Measurements from ENCODE around the gene PDCD1.
A peak's percentile ranks its signal among the peaks of the same experiment; 100 is the strongest.
"Not testable (repeated sequence)": the region's sequence is repeated elsewhere in the genome, so short reads cannot be mapped to it uniquely, and the experiment has no call there.

PDCD1 gene

DNA sequence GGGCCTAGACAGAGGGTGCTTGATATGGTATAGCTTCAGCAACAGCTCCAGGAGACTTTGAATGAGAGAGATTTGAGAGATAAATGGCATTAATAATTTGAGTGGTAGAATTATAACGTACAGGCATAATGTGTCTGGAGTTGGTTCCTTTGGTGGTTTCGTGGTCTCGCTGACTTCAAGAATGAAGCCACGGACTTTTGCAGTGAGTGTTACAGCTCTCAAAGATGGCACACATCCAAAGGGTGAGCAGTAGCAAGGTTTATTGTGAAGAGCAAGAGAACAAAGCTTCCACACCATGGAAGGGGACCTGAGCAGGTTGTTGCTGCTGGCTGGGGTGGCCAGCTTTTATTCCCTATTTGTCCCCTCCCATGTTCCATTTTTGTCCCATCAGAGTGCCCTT, 23.1 kb downstream of the PDCD1 start:
- H3K27ac ChIP-seq: no peak overlapping the region
- TF ChIP-seq, protein P1, sequence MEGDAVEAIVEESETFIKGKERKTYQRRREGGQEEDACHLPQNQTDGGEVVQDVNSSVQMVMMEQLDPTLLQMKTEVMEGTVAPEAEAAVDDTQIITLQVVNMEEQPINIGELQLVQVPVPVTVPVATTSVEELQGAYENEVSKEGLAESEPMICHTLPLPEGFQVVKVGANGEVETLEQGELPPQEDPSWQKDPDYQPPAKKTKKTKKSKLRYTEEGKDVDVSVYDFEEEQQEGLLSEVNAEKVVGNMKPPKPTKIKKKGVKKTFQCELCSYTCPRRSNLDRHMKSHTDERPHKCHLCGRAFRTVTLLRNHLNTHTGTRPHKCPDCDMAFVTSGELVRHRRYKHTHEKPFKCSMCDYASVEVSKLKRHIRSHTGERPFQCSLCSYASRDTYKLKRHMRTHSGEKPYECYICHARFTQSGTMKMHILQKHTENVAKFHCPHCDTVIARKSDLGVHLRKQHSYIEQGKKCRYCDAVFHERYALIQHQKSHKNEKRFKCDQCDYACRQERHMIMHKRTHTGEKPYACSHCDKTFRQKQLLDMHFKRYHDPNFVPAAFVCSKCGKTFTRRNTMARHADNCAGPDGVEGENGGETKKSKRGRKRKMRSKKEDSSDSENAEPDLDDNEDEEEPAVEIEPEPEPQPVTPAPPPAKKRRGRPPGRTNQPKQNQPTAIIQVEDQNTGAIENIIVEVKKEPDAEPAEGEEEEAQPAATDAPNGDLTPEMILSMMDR (conservative IDR thresholded peaks at IDR 0.05): no peak

DNA sequence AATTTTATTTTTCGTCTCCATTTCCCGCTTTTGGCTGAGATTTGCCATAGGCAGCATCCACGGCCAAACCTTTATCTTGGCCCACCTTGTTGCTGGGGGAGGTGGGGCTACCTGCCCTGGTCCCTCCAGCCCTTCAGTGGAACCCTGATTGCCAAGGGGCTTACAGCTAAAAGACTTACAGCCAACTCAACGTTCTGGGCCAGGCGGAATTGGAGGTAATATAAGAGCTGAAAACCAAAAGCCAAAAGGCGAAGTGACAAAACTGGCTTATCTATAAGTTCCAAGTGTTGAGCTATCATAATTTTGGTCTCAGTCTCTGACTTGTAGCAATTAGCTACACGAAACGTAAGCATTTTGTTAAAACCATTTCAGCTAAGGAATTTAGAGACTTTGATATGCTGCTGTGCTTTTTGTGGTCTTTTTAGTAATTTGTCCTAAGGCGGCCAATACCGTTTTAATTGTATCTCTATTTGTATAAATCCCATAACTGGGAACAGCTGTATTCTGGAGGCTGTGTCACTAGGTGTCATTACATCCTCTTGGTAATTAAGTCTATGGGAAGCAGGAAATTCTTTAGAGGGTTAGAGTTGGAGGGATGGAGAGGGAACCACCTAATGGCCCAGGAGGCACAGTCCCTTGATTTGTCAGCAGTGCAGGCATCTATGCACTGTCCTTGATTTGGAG, 24.0 kb downstream of the PDCD1 start:
- TF ChIP-seq, protein P1 (conservative IDR thresholded peaks at IDR 0.05): no peak
- H3K27ac ChIP-seq: no peak overlapping the region

DNA sequence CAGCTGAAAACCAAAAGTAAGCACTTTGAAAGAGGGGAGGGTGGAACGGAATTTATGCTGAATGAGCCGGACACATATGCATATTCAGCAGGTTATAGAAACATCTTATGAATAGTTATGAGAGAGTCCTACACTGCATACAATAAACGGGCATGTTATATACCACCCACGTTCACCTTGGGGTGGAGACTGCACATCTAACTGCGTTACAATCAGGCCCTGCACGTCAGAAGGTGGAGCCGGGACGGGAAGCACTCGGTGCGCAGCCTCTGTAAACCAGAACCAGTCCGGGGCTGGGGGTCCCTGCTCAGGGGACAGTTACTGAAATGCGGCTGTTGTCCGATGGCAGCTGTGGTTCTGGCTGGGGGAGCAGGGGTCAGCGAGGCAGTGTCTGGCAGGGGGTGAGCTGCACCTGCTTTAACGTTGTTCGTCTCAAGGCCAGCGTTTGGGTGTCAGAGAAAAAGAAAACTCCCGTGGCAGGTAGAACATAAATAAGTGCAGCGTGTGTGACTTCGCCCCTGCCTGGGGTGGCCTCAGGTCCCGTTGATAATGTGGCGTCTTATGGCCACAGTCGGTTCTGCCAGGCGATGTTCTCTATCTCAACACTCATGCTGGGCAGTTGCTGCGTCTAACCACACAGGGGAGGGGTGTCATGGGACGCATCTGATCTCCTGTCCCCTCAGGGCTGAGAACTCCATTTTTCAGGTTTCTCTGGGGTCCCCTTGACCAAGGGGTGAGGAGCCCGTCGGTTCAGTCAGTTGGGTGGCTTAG, 24.8 kb downstream of the PDCD1 start:
- H3K27ac ChIP-seq: peak overlapping the region; percentile 49

DNA sequence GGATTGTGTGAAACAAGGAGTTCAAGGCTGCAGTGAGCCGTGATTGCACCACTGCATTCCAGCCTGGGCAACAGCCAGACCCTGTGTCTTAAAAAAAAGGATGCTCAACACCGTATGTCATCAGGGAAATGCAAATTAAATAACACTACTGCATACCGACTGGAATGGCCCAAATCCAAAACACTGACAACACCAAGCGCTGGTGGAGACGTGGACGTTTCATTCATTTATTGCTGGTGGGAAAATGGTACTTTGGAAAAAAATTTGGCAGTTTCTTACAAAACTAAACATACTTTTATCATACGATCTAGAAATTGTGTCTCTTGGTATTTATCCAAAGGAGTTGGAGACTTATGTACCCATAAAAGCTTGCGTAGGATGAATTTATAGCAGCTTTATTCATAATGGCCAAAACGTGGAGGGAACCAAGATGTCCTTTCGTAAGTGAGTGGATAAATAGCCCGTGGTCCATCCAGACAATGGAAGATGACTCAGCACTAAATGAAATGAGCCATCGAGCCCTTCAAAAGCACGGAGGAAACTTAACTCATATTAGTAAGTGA, 25.5 kb downstream of the PDCD1 start:
- H3K27ac ChIP-seq: peak overlapping the region; percentile 49
- TF ChIP-seq, protein P1 (conservative IDR thresholded peaks at IDR 0.05): no peak

DNA sequence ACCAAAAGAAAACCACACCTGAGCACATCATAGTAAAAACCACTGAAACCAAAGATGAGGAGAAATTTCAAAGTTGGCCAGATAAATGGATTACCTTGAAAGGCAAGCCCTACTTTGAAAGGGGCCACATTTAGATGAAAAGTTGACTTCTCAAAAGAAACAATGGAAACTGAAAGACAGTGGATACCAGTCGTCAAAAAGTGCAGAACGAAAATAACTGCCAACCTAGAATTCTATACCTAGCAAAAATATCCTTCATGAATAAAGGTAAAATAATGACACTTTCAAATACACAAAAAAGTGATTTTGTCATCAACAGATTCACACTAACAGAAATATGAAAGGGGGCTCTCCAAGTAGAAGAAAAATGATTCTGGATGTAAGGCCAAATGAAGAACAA, 31.3 kb downstream of the PDCD1 start:
- H3K27ac ChIP-seq: no peak overlapping the region
- TF ChIP-seq, protein P1 (conservative IDR thresholded peaks at IDR 0.05): no peak

DNA sequence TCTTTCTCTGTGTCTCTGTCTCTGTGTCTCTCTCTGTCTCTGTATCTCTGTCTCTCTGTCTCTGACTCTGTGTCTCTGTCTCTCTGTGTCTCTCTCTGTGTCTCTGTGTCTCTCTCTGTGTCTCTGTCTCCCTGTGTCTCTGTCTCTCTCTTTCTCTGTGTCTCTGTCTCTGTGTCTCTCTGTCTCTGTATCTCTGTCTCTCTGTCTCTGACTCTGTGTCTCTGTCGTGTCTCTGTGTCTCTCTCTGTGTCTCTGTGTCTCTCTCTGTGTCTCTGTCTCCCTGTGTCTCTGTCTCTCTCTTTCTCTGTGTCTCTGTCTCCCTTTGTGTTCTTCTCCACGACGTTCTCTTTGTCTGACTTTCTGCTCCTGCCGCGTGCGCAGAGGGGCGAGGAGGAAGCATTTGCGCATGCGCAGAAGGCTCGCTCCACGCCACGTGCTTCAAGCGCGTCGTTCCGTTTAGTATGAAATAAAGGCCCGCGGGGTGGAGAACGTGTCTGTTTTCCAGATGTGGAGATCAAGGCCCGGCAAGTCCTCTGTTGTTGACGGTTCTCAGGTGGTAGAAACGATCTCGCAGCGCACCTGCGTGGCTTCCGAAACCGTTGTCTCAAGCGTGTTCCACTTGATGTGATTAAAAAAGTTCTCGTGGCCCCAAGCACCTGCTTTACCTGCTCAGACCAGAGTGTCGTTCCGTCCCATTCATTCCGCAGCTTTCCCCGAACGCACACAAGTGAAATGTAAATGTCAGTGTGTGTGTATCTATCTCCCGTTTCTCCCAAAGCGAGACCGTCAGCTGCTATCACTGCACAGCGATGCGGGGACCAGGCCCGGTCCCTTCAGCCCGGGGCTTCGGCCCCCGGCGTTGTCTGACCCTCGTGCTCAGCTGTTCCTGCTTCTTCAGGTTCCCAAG, 34.9 kb downstream of the PDCD1 start:
- H3K27ac ChIP-seq: not testable (repeated sequence)

DNA sequence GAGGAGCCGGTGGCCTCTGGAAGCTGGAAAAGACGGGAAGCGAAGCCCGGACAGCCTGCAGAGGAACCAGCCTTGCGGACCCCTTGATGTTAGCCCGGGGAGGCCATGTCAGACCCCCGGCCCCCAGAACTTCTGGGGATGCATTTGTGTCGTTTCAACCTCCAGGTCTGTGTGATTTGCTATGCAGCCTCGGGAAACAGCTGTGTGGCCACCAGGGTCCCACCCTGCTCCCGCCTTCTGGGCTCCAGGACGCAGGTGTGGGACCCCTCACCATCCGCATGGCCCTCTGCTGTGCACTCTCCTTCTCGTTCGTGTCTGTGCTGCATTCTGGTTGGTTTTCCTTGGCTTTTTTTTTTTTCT, 36.5 kb downstream of the PDCD1 start:
- H3K27ac ChIP-seq: no peak overlapping the region
- TF ChIP-seq, protein P1 (conservative IDR thresholded peaks at IDR 0.05): no peak

Measured in VCaP (cell line).